Ovary (tissue), 9 donors: ENCODE data around the gene VAV2. TPM values are rescaled to one million over a fixed set of nuclear protein-coding genes. Genes with fewer than 3 reads are reported as not detected.
A peak's percentile ranks its signal among the peaks of the same experiment; 100 is the strongest.
"Not testable (repeated sequence)": the region's sequence is repeated elsewhere in the genome, so short reads cannot be mapped to it uniquely, and the experiment has no call there.

ENCODE experiments used
- DNase-seq, 5 donors: peaks; one replicate each; pipeline ENCODE4 v3.0.0-alpha.2; 2019 to 2020
- H3K27ac ChIP-seq, 2 donors: fragments of 200-600 bp; one replicate each; pipeline versions ENCODE4 v1.5.1 to v1.8.0; 2019 to 2022
- H3K27me3 ChIP-seq: fragments of 200-600 bp; one replicate; pipeline ENCODE4 v1.8.0; 2022
- H3K36me3 ChIP-seq: fragments of 200-600 bp; sonication (generic); one replicate; pipeline ENCODE4 v1.5.1; 2019
- H3K4me1 ChIP-seq: one replicate; pipeline ENCODE4 v1.8.1; 2013; ENCODE audit warnings: mild to moderate bottlenecking, moderate library complexity; ENCODE audit not compliant: insufficient read depth
- H3K4me3 ChIP-seq: fragments of 200-600 bp; sonication (generic); one replicate; pipeline ENCODE4 v1.5.1; 2017
- H3K9me3 ChIP-seq, 2 donors: fragments of 200-600 bp in 1 of 2; sonication (generic) in 1 of 2; one replicate each; pipeline versions ENCODE4 v1.5.1 to v1.8.1; 2013 to 2019; ENCODE audit warnings: mild to moderate bottlenecking in 1 of 2, moderate library complexity in 1 of 2
- CTCF ChIP-seq, 3 donors: fragments of 450-650 bp in 2 of 3; fragments of 200-600 bp in 1 of 3; IDR thresholded peaks; one replicate each; pipeline versions ENCODE4 v1.5.1 to v1.8.0; 2016 to 2022; ENCODE audit warnings: antibody characterized with exemption in 3 of 3, mild to moderate bottlenecking in 1 of 3
- EP300 ChIP-seq: sonication (generic); formaldehyde crosslinking; IDR thresholded peaks from one replicate; pipeline ENCODE4 v1.6.1; 2017; ENCODE audit warnings: antibody characterized with exemption
- POLR2A ChIP-seq: fragments of 450-650 bp; IDR thresholded peaks from one replicate; pipeline ENCODE4 v1.6.1; 2017; ENCODE audit warnings: antibody characterized with exemption, mild to moderate bottlenecking, moderate library complexity
- WGBS, 3 donors: extraction: QIAGEN DNeasy Blood & Tissue Kit in 1 of 3; methylation state at CpG; one replicate each; pipeline versions ENCODE4 v1.1.5 to v1.1.7; 2013 to 2017; 5-methylcytosine and 5-hydroxymethylcytosine counted together
- intact Hi-C, 4 donors: fragments of 100-400 bp; cut with DNase I; formaldehyde crosslinking; loops; one replicate each; pipeline versions ENCODE4 v1.11.0 to v1.15.1; 2022 to 2023
- polyA plus RNA-seq, 2 donors: library from polyadenylated mRNA; stranded (reverse); fragments of 200-250 nt in 1 of 2; fragments of 350-450 nt in 1 of 2; fragmentation: Illumina TruSeq in 1 of 2; extraction: RNeasy Lipid Tissue Mini Kit (QIAGEN cat#74804) in 1 of 2; gene quantifications; one replicate each; pipeline ENCODE4 v1.2.3, GENCODE V29; 2013 to 2014
- total RNA-seq, 7 donors: library from RNA; depleted of rRNA in 2 of 7; stranded (reverse); fragments of >200 nt in 2 of 7; fragmentation: NEBNext Ultra II Directional in 3 of 7; extraction: Animal tissue kit (Norgen Biotek cat#: 25700) in 3 of 7; gene quantifications; one replicate each; pipeline versions ENCODE4 v1.1.0 to v1.2.4, GENCODE V29; 2016 to 2023
- donor health status: DM: no; HTN: no; CAD: no; lungs with moderate emphysema.
- donor health status: DM: no; HTN: no; CAD: no.
- donor health status: Bipolar disorder and iron deficiency.
- donor health status: DM: yes; HTN: yes; CAD: no.
- donor health status: DM: no; HTN: no; CAD: no.
- donor health status: DM: yes; HTN: yes; CAD: no.

Gene VAV2
- total and polyA plus RNA-seq, 9 donors: 3.7 to 14.1 (median 7.8) TPM

- no peak overlapping the region for H3K4me3 ChIP-seq
- intact Hi-C loops: no loop called here
- H3K36me3 ChIP-seq: no peaks in the 10 kb centered on the region
- WGBS, 3 donors: 89 to 98% (median 92%) methylated on average over 1 of the region's 1 CpG
- no peaks in the 10 kb centered on the region for H3K9me3 ChIP-seq
- TF ChIP-seq POLR2A: no peak
- TF ChIP-seq EP300: no peak
- TF ChIP-seq CTCF (IDR thresholded peaks at IDR 0.05): no peak
- no peak overlapping the region for H3K27ac ChIP-seq
- H3K27me3 ChIP-seq: no peaks in the 10 kb centered on the region
- DNase-seq: no peak
- peaks cover 2% of the 10 kb centered on the region for H3K4me1 ChIP-seq
Observed at GRCh38 chr9:133767008-133767407, 225.1 kb downstream of the VAV2 start.

GRCh38 chr9:133766234-133766633 lies 225.9 kb downstream of the VAV2 start:
- H3K4me1 ChIP-seq, H3K4me3 ChIP-seq, H3K27me3 ChIP-seq, intact Hi-C loops, H3K36me3 ChIP-seq, H3K27ac ChIP-seq, H3K9me3 ChIP-seq, DNase-seq: not testable (repeated sequence)
- 81 to 94% (median 94%) methylated on average over 3 of the region's 3 CpGs for WGBS, 3 donors

GRCh38 chr9:133763272-133764183 lies 228.6 kb downstream of the VAV2 start:
- DNase-seq: peak in 3 of 5 donors; percentile 6 to 17 (median 14)
- no peaks in the 10 kb centered on the region for H3K27me3 ChIP-seq
- H3K4me3 ChIP-seq: no peak overlapping the region
- peaks cover 3% of the 10 kb centered on the region for H3K4me1 ChIP-seq
- H3K9me3 ChIP-seq: no peaks in the 10 kb centered on the region
- H3K36me3 ChIP-seq: no peaks in the 10 kb centered on the region
- H3K27ac ChIP-seq: no peak overlapping the region
- 81 to 85% (median 85%) methylated on average over 26 of the region's 26 CpGs for WGBS, 3 donors
- intact Hi-C loops: no loop called here
- TF ChIP-seq POLR2A (no peak), EP300 (no peak), CTCF (IDR thresholded peaks at IDR 0.05) (no peak)

- H3K9me3 ChIP-seq: no peaks in the 10 kb centered on the region
- intact Hi-C loops: no loop called here
- H3K4me1 ChIP-seq: peaks cover 3% of the 10 kb centered on the region
- no peak overlapping the region for H3K4me3 ChIP-seq
- WGBS, 3 donors: 84 to 92% (median 91%) methylated on average over 19 of the region's 19 CpGs
- peak in 4 of 5 donors; percentile 7 to 23 (median 14) for DNase-seq
- H3K36me3 ChIP-seq: no peaks in the 10 kb centered on the region
- no peak for TF ChIP-seq CTCF (IDR thresholded peaks at IDR 0.05)
- TF ChIP-seq POLR2A: no peak
- TF ChIP-seq EP300: no peak
- no peaks in the 10 kb centered on the region for H3K27me3 ChIP-seq
- H3K27ac ChIP-seq: no peak overlapping the region
Observed at GRCh38 chr9:133762488-133763271, 229.4 kb downstream of the VAV2 start.
